Body of pancreas (tissue), 4 donors: ENCODE measurements around the gene NBAS.

Experiments used
- POLR2A ChIP-seq, 3 donors: fragments of 450-650 bp; IDR thresholded peaks; one replicate each; pipeline ENCODE4 v1.6.1; 2016; ENCODE audit warnings: antibody characterized with exemption in 3 of 3, mild to moderate bottlenecking in 2 of 3
- TF ChIP-seq, protein P1 (sequence below), 7 experiments: fragments of 450-650 bp in 4 of 7; fragments of 200-600 bp in 3 of 7; sonication (generic) in 3 of 7; IDR thresholded peaks; one replicate each; pipeline ENCODE4 v1.5.1; 2016 to 2019; ENCODE audit warnings: antibody characterized with exemption in 7 of 7

GRCh38 chr2:15260196-15260595 is 300.9 kb downstream of the NBAS start:
- TF ChIP-seq POLR2A (IDR thresholded peaks at IDR 0.05) = no peak
- TF ChIP-seq, protein P1, sequence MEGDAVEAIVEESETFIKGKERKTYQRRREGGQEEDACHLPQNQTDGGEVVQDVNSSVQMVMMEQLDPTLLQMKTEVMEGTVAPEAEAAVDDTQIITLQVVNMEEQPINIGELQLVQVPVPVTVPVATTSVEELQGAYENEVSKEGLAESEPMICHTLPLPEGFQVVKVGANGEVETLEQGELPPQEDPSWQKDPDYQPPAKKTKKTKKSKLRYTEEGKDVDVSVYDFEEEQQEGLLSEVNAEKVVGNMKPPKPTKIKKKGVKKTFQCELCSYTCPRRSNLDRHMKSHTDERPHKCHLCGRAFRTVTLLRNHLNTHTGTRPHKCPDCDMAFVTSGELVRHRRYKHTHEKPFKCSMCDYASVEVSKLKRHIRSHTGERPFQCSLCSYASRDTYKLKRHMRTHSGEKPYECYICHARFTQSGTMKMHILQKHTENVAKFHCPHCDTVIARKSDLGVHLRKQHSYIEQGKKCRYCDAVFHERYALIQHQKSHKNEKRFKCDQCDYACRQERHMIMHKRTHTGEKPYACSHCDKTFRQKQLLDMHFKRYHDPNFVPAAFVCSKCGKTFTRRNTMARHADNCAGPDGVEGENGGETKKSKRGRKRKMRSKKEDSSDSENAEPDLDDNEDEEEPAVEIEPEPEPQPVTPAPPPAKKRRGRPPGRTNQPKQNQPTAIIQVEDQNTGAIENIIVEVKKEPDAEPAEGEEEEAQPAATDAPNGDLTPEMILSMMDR (IDR thresholded peaks at IDR 0.05) = no peak
